Effector CD8-positive, alpha-beta T cell (primary cell): ENCODE measurements around the gene KCNC3.

Experiments
- DNase-seq: peaks from one replicate; lab custom pipeline; 2025; lab: John Stamatoyannopoulos, UW

Gene KCNC3

GRCh38 chr19:50276370-50277063, 52.7 kb downstream of the KCNC3 start:
- no peak for DNase-seq

- no peak for DNase-seq
Measured at GRCh38 chr19:50275577-50276368, 53.4 kb downstream of the KCNC3 start.

GRCh38 chr19:50273821-50274220, 55.4 kb downstream of the KCNC3 start:
- DNase-seq, result no peak

GRCh38 chr19:50272263-50272897, 56.8 kb downstream of the KCNC3 start:
- no peak for DNase-seq

GRCh38 chr19:50269653-50270052, 59.5 kb downstream of the KCNC3 start:
- no peak for DNase-seq

GRCh38 chr19:50268501-50268900, 60.7 kb downstream of the KCNC3 start:
- DNase-seq, result no peak

GRCh38 chr19:50268041-50268440, 61.1 kb downstream of the KCNC3 start:
- DNase-seq, result no peak

GRCh38 chr19:50266896-50267295, 62.3 kb downstream of the KCNC3 start:
- DNase-seq, result no peak

- DNase-seq, result no peak
Measured at GRCh38 chr19:50266041-50266440, 63.1 kb downstream of the KCNC3 start.

- DNase-seq, result no peak
Measured at GRCh38 chr19:50264483-50265186, 64.5 kb downstream of the KCNC3 start.

- no peak for DNase-seq
Measured at GRCh38 chr19:50263176-50263575, 66.0 kb downstream of the KCNC3 start.
